ENCODE measurements around the gene ZBTB7C.

The ZBTB7C gene

GRCh38 chr18:47996091-47996541 lies 413.1 kb downstream of the ZBTB7C start:
- DNase-seq (ENCODE audit: low read depth in 3 of 3) = no peak

- no peak for DNase-seq (ENCODE audit: low read depth in 3 of 3)
Observed at GRCh38 chr18:47995654-47996053, 413.5 kb downstream of the ZBTB7C start.

- no peak for DNase-seq (ENCODE audit: low read depth in 3 of 3)
Observed at GRCh38 chr18:47993409-47993808, 415.8 kb downstream of the ZBTB7C start.

GRCh38 chr18:47992976-47993375 lies 416.2 kb downstream of the ZBTB7C start:
- DNase-seq (ENCODE audit: low read depth in 3 of 3) = no peak

- no peak for DNase-seq (ENCODE audit: low read depth in 3 of 3)
Observed at GRCh38 chr18:47992266-47992665, 416.9 kb downstream of the ZBTB7C start.

- DNase-seq (ENCODE audit: low read depth in 3 of 3) = no peak
Observed at GRCh38 chr18:47990981-47991380, 418.2 kb downstream of the ZBTB7C start.

- no peak for DNase-seq (ENCODE audit: low read depth in 3 of 3)
Observed at GRCh38 chr18:47987388-47987699, 421.8 kb downstream of the ZBTB7C start.

GRCh38 chr18:47986620-47987387 lies 422.4 kb downstream of the ZBTB7C start:
- no peak for DNase-seq (ENCODE audit: low read depth in 3 of 3)

- DNase-seq (ENCODE audit: low read depth in 3 of 3) = no peak
Observed at GRCh38 chr18:47985866-47986265, 423.3 kb downstream of the ZBTB7C start.

- no peak for DNase-seq (ENCODE audit: low read depth in 3 of 3)
Observed at GRCh38 chr18:47984991-47985390, 424.2 kb downstream of the ZBTB7C start.

- no peak for DNase-seq (ENCODE audit: low read depth in 3 of 3)
Observed at GRCh38 chr18:47983946-47984345, 425.2 kb downstream of the ZBTB7C start.

- DNase-seq (ENCODE audit: low read depth in 3 of 3) = no peak
Observed at GRCh38 chr18:47983055-47983454, 426.1 kb downstream of the ZBTB7C start.

- DNase-seq (ENCODE audit: low read depth in 3 of 3) = no peak
Observed at GRCh38 chr18:47981830-47982229, 427.4 kb downstream of the ZBTB7C start.

- DNase-seq (ENCODE audit: low read depth in 3 of 3) = no peak
Observed at GRCh38 chr18:47981320-47981719, 427.9 kb downstream of the ZBTB7C start.

- DNase-seq (ENCODE audit: low read depth in 3 of 3) = no peak
Observed at GRCh38 chr18:47979611-47980200, 429.5 kb downstream of the ZBTB7C start.

- DNase-seq (ENCODE audit: low read depth in 3 of 3) = no peak
Observed at GRCh38 chr18:47978603-47979002, 430.6 kb downstream of the ZBTB7C start.

GRCh38 chr18:47978141-47978540 lies 431.0 kb downstream of the ZBTB7C start:
- DNase-seq (ENCODE audit: low read depth in 3 of 3) = no peak

All from stimulated activated CD4-positive, alpha-beta T cell treated with anti-CD3 and anti-CD28 coated beads, TNF-alpha, amount 100 ng/mL, for 24 hours (primary cell).